Adrenal gland (tissue), 5 donors: ENCODE results near the gene EEF1G.

ENCODE experiments used
- POLR2A ChIP-seq, 2 donors: fragments of 450-650 bp; IDR thresholded peaks; one replicate each; pipeline ENCODE4 v1.6.1; 2017; ENCODE audit warnings: antibody characterized with exemption in 2 of 2, mild to moderate bottlenecking in 2 of 2, moderate library complexity in 1 of 2
- TF ChIP-seq, protein P1 (sequence below), 6 experiments: fragments of 450-650 bp in 4 of 6; fragments of 200-600 bp in 2 of 6; sonication (generic) in 1 of 6; IDR thresholded peaks; 1 replicate in 5 of 6; 2 replicates in 1 of 6; pipeline versions ENCODE4 v1.5.1 to v1.8.0; 2016 to 2021; ENCODE audit warnings: antibody characterized with exemption in 6 of 6, mild to moderate bottlenecking in 2 of 6, moderate library complexity in 1 of 6
- donor health status: DM: no; HTN: no; CAD: no.

- TF ChIP-seq, protein P1, sequence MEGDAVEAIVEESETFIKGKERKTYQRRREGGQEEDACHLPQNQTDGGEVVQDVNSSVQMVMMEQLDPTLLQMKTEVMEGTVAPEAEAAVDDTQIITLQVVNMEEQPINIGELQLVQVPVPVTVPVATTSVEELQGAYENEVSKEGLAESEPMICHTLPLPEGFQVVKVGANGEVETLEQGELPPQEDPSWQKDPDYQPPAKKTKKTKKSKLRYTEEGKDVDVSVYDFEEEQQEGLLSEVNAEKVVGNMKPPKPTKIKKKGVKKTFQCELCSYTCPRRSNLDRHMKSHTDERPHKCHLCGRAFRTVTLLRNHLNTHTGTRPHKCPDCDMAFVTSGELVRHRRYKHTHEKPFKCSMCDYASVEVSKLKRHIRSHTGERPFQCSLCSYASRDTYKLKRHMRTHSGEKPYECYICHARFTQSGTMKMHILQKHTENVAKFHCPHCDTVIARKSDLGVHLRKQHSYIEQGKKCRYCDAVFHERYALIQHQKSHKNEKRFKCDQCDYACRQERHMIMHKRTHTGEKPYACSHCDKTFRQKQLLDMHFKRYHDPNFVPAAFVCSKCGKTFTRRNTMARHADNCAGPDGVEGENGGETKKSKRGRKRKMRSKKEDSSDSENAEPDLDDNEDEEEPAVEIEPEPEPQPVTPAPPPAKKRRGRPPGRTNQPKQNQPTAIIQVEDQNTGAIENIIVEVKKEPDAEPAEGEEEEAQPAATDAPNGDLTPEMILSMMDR (IDR thresholded peaks at IDR 0.05) = no peak
- TF ChIP-seq POLR2A (IDR thresholded peaks at IDR 0.05) = no peak
Observed at GRCh38 chr11:62575837-62576236, 2.1 kb upstream of the EEF1G start.
